Tibial nerve (tissue), 4 donors: ENCODE data around the gene CCDC57.

Source experiments
- EP300 ChIP-seq, 2 donors: sonication (generic); formaldehyde crosslinking; IDR thresholded peaks; one replicate each; pipeline ENCODE4 v1.6.1; 2017; ENCODE audit warnings: antibody characterized with exemption in 2 of 2, mild to moderate bottlenecking in 1 of 2
- TF ChIP-seq, protein P1 (sequence below), 5 experiments: fragments of 200-600 bp in 3 of 5; fragments of 450-650 bp in 2 of 5; sonication (generic) in 3 of 5; IDR thresholded peaks; one replicate each; pipeline ENCODE4 v1.5.1; 2016 to 2019; ENCODE audit warnings: antibody characterized with exemption in 5 of 5, mild to moderate bottlenecking in 3 of 5, moderate library complexity in 2 of 5

DNA sequence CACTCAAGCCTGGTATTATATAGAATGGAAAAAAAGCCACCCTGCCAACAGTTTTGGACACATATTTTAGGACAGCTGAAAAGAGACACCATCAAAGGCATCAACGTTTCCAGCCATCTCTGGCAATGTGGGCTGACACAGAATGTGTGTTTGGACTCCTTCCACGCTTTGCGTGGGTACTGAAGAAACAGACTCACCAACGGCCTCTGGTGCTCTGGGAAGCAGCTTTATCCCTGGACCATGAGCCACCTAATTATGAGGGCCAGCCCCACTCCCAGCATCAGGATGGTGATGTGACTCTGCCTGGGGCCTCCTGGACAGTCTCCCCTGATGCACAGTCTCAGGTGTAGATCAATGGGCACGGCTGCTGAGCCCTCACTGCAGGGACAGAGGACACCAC, 27.9 kb downstream of the CCDC57 start:
- TF ChIP-seq, protein P1, sequence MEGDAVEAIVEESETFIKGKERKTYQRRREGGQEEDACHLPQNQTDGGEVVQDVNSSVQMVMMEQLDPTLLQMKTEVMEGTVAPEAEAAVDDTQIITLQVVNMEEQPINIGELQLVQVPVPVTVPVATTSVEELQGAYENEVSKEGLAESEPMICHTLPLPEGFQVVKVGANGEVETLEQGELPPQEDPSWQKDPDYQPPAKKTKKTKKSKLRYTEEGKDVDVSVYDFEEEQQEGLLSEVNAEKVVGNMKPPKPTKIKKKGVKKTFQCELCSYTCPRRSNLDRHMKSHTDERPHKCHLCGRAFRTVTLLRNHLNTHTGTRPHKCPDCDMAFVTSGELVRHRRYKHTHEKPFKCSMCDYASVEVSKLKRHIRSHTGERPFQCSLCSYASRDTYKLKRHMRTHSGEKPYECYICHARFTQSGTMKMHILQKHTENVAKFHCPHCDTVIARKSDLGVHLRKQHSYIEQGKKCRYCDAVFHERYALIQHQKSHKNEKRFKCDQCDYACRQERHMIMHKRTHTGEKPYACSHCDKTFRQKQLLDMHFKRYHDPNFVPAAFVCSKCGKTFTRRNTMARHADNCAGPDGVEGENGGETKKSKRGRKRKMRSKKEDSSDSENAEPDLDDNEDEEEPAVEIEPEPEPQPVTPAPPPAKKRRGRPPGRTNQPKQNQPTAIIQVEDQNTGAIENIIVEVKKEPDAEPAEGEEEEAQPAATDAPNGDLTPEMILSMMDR (IDR thresholded peaks at IDR 0.05), result no peak
- TF ChIP-seq EP300 (IDR thresholded peaks at IDR 0.05), result no peak
